ENCODE results near the gene NFE2. TPM values are rescaled to one million over a fixed set of nuclear protein-coding genes. Genes with fewer than 3 reads are reported as not detected.

NFE2 gene
- total and polyA plus RNA-seq, 2 of the 8 experiments (the other 6 are each of a cell fraction or from before 2014, with no cell fraction given) = 2.0 to 6.1 TPM

GRCh38 chr12:54324617-54325441, 24.0 kb upstream of the NFE2 start, which contains the start of gene COPZ1:
Gene COPZ1 (plus strand): TSS chr12:54325131. CDS start chr12:54325164, 33 bp downstream.
- peak; percentile 87 to 97 for DNase-seq (ENCODE audit: low read depth in 1 of 2, low spot score in 2 of 2)
- peaks cover 0 to 3% of the 10 kb centered on the region in 2 experiments for H4K20me1 ChIP-seq (replicated peaks in 1 of 2; ENCODE audit: control insufficient read depth in 1 of 2, insufficient read depth in 2 of 2, low read length in 2 of 2)
- H2BK20ac ChIP-seq (ENCODE audit: low read length) = no peak within 1 kb of the TSS
- no peaks in the 10 kb centered on the region for H3K27me3 ChIP-seq (replicated peaks in 1 of 4; ENCODE audit: control insufficient read depth in 3 of 4, extremely low read depth in 1 of 4, insufficient read depth in 3 of 4, low read length in 3 of 4)
- H2AFZ ChIP-seq (ENCODE audit: low read length) = peak within 1 kb of the TSS; percentile 96
- peak within 1 kb of the TSS; percentile 82 for H2BK5ac ChIP-seq (ENCODE audit: low read depth, low read length)
- peak within 1 kb of the TSS; percentile 64 to 95 for H3K4me2 ChIP-seq (ENCODE audit: insufficient read depth in 1 of 2, low read depth in 2 of 2, low read length in 2 of 2)
- 3% methylated on average over 34 of the region's 34 CpGs; no CpG with 5 or more reads in 1 of the 2 experiments for WGBS, 2 experiments (ENCODE audit: extremely low coverage in 1 of 2, insufficient coverage in 1 of 2, insufficient read length in 1 of 2, insufficient replicate concordance in 2 of 2, low coverage in 1 of 2, low lambda C conversion rate in 2 of 2, missing lambda C conversion rate in 1 of 2)
- ChIA-PET POLR2A (ENCODE audit: partially characterized antibody) (interaction anchor here (0.6 to 16.2 kb wide), 26 partner anchors 9 to 97 kb away, joined by 3 to 166 read pairs (median 4); partner anchors contain the start of genes CBX5, HNRNPA1, ITGA5 and NFE2), CTCF (ENCODE audit: partially characterized antibody) (interaction anchor here (0.6 to 34.6 kb wide), 34 partner anchors 8 to 536 kb away, joined by 3 to 618 read pairs (median 5); partner anchors contain the start of genes CBX5, HNRNPA1 and NFE2)
- H4K5ac ChIP-seq (ENCODE audit: insufficient read length, low read depth, low read length) = peak within 1 kb of the TSS; percentile 74
- FAIRE-seq = peak; percentile 81
- peak within 1 kb of the TSS; percentile 29 for H2BK120ac ChIP-seq (replicated peaks; ENCODE audit: low read depth, low read length)
- no peaks in the 10 kb centered on the region for H3K9me3 ChIP-seq (ENCODE audit: insufficient read depth in 2 of 2, low read depth in 1 of 2, low read length in 1 of 2)
- H3K4me3 ChIP-seq (ENCODE audit: extremely low read depth in 1 of 4, insufficient read depth in 2 of 4, low read depth in 3 of 4, low read length in 4 of 4) = peak within 1 kb of the TSS; percentile 79 to 97 (median 88)
- H3K23me2 ChIP-seq (ENCODE audit: low read depth, low read length) = peaks cover 4% of the 10 kb centered on the region; the same call in 1 of the 2 replicates
- peaks cover 0 to 10% (median 4%) of the 10 kb centered on the region in 4 experiments; a peak in 2 of 7 replicates for H3K4me1 ChIP-seq (replicated peaks in 1 of 4; ENCODE audit: control insufficient read depth in 3 of 4, insufficient read depth in 4 of 4, low read length in 3 of 4)
- peak within 1 kb of the TSS; percentile 43 for H3K56ac ChIP-seq (replicated peaks; ENCODE audit: insufficient read length, low read depth, low read length)
- peak within 1 kb of the TSS; percentile 97 for H4K8ac ChIP-seq (ENCODE audit: extremely low read depth, insufficient read depth, low read length)
- H3K18ac ChIP-seq (ENCODE audit: extremely low read depth, low read length) = peak within 1 kb of the TSS; percentile 51
- H3K27ac ChIP-seq (ENCODE audit: low read depth, low read length) = peak within 1 kb of the TSS; percentile 83
- peaks cover 0 to 5% of the 10 kb centered on the region in 2 experiments; a peak in 1 of 4 replicates for H3K79me2 ChIP-seq (ENCODE audit: control insufficient read depth in 1 of 2, insufficient read depth in 2 of 2, low read length in 2 of 2)
- peak within 1 kb of the TSS; percentile 77 to 97 (median 92) for H3K9ac ChIP-seq (replicated peaks in 1 of 4; ENCODE audit: extremely low read depth in 1 of 4, low read depth in 3 of 4, low read length in 3 of 4)
- H4K91ac ChIP-seq (replicated peaks; ENCODE audit: insufficient read length, low read length) = no peak within 1 kb of the TSS
- no peak within 1 kb of the TSS for H3K23ac ChIP-seq (ENCODE audit: insufficient read length)
- H2AK5ac ChIP-seq (ENCODE audit: low read depth, low read length) = no peak within 1 kb of the TSS
- H2BK15ac ChIP-seq (ENCODE audit: low read length) = no peak within 1 kb of the TSS
- H3K4ac ChIP-seq (replicated peaks; ENCODE audit: insufficient read length, low read depth, low read length) = no peak within 1 kb of the TSS
- H3K14ac ChIP-seq (ENCODE audit: insufficient read length) = no peak within 1 kb of the TSS
- no peaks in the 10 kb centered on the region; a peak in 1 of 8 replicates for H3K36me3 ChIP-seq (ENCODE audit: control insufficient read depth in 2 of 4, insufficient read depth in 4 of 4, low read length in 3 of 4)
- peak within 1 kb of the TSS; percentile 53; the same call in 1 of the 2 replicates for H2BK12ac ChIP-seq (ENCODE audit: low read depth, low read length)
- H3K79me1 ChIP-seq (ENCODE audit: low read depth, low read length) = peaks cover 3% of the 10 kb centered on the region; the same call in 1 of the 2 replicates
- TF ChIP-seq JUN (IDR thresholded peaks at IDR 0.05; ENCODE audit: low read depth, low read length) (0 out of 2 replicates have a peak, but pooled peaks have one; percentile 9), MAFK (IDR thresholded peaks at IDR 0.05; ENCODE audit: low read depth, low read length) (no peak), NANOG (IDR thresholded peaks at IDR 0.05; ENCODE audit: insufficient read depth, low read depth, low read length, poor library complexity, severe bottlenecking) (no peak), HDAC2 (IDR thresholded peaks at IDR 0.05; ENCODE audit: borderline replicate concordance in 1 of 2, low read depth in 2 of 2, low read length in 2 of 2) (peak in 1 of 2 experiments; percentile 59; a peak in 1 of 4 replicates), EP300 (IDR thresholded peaks at IDR 0.05; ENCODE audit: borderline replicate concordance in 1 of 2, low read depth in 2 of 2, low read length in 2 of 2) (no peak), MAX (IDR thresholded peaks at IDR 0.05) (peak; percentile 37; the same call in 1 of the 2 replicates), BRCA1 (IDR thresholded peaks at IDR 0.05; ENCODE audit: low read depth, low read length) (no peak), BCL11A (IDR thresholded peaks at IDR 0.05; ENCODE audit: low read depth in 2 of 2, low read length in 2 of 2) (no peak), GABPA (IDR thresholded peaks at IDR 0.05; ENCODE audit: borderline replicate concordance, insufficient read depth, low read length) (no peak)

All from H1 (cell line).